ENCODE data around the gene CIB2.

Gene CIB2

DNA sequence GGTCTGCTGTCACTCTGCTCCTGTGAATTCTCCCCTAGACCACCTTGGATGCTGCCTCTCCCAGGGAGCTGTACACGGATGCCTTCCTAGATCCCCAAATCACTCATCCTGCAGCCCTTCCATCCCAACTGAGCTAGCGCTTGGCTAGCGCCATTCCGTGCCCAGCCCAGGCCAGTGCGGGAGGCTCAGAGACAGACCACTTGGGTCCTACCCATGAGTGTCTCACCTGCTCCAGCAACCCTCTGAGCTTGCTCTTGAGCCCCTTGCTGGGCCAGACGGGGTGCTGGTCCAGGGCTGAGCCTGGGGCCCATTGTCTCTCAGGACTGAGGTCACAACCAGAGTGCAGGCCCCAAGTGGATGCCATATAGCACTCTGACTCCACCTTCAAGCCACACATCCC is 21.1 kb downstream of the CIB2 start:
- in situ Hi-C loops (cut with HindIII; ENCODE audit: low sequenced_read_pairs) = no loop called here

GRCh38 chr15:78109156-78109555 is 22.1 kb downstream of the CIB2 start:
- in situ Hi-C loops (cut with HindIII; ENCODE audit: low sequenced_read_pairs) = no loop called here

GRCh38 chr15:78108300-78109084 is 22.8 kb downstream of the CIB2 start:
- in situ Hi-C loops (cut with HindIII; ENCODE audit: low sequenced_read_pairs) = no loop called here

DNA sequence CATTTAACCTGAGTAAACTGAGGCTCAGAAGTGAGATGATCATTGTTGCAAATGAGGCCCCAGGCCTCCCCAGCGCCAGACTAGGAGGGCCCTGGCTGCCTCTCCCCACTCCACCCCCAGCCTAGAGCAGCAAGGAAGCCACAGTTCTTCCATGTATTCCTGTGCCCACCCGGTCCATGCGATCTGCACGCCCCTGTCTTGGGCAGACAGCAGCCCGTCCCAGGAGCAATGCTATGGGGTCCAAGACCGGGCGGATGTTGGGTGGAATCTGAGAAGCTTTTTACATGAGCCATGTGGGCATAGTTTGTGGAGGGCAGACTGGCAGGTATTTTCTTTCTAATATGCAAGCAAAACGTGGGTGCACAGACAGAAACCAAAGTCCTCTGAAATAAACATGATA is 23.8 kb downstream of the CIB2 start:
- in situ Hi-C loops (cut with HindIII; ENCODE audit: low sequenced_read_pairs) = no loop called here

GRCh38 chr15:78105476-78106241 is 25.6 kb downstream of the CIB2 start:
- in situ Hi-C loops (cut with HindIII; ENCODE audit: low sequenced_read_pairs) = no loop called here

GRCh38 chr15:78104566-78105475 is 26.4 kb downstream of the CIB2 start:
- in situ Hi-C loops (cut with HindIII; ENCODE audit: low sequenced_read_pairs) = no loop called here

- in situ Hi-C loops (cut with HindIII; ENCODE audit: low sequenced_read_pairs) = no loop called here
These were observed 27.1 kb downstream of the CIB2 start for GRCh38 chr15:78104119-78104479.

GRCh38 chr15:78103406-78104118 is 27.7 kb downstream of the CIB2 start:
- in situ Hi-C loops (cut with HindIII; ENCODE audit: low sequenced_read_pairs) = no loop called here

DNA sequence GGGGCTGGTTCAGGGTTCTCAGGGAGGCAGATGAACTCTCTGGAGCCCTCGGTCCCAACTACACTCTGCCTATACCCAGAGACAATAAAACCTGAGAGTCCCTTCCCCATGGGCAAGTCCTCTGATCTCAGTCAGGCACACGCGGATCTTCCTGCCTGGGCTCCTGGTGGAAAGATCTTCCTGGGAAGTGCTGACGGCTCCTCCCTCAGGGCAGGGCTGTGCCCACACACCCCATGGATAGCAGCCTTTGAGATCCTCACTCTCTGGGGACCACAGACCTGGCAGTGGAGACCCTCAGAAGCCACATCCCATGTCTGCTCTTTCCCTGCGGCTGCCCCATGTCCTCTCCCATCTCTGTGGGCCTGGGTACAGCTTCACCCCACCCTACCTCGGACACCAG is 28.5 kb downstream of the CIB2 start:
- in situ Hi-C loops (cut with HindIII; ENCODE audit: low sequenced_read_pairs) = no loop called here

- in situ Hi-C loops (cut with HindIII; ENCODE audit: low sequenced_read_pairs) = no loop called here
These were observed 29.0 kb downstream of the CIB2 start for GRCh38 chr15:78102211-78102610.

- in situ Hi-C loops (cut with HindIII; ENCODE audit: low sequenced_read_pairs) = no loop called here
These were observed 29.7 kb downstream of the CIB2 start for GRCh38 chr15:78101423-78102105.

GRCh38 chr15:78100886-78101285 is 30.4 kb downstream of the CIB2 start:
- in situ Hi-C loops (cut with HindIII; ENCODE audit: low sequenced_read_pairs) = no loop called here

GRCh38 chr15:78098131-78098755 is 33.0 kb downstream of the CIB2 start:
- in situ Hi-C loops (cut with HindIII; ENCODE audit: low sequenced_read_pairs) = no loop called here

DNA sequence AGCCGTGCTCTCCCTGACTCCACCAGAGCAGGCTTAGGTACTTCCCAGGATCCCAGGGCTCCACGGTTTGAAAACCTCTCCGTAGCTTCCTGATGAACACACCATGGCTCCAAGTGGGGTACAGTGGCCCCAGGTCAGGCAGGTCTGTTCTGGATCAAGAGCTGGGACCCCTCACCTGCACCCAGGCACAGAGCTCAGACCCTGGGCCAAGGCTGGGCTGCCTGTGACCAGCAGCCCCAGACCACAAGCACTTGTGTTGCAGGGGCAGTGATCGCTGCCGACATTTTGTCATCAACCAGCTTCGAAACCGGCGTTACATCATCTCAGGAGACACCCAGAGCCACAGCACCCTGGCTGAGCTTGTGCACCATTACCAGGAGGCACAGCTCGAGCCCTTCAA is 33.6 kb downstream of the CIB2 start:
- in situ Hi-C loops (cut with HindIII; ENCODE audit: low sequenced_read_pairs) = no loop called here

DNA sequence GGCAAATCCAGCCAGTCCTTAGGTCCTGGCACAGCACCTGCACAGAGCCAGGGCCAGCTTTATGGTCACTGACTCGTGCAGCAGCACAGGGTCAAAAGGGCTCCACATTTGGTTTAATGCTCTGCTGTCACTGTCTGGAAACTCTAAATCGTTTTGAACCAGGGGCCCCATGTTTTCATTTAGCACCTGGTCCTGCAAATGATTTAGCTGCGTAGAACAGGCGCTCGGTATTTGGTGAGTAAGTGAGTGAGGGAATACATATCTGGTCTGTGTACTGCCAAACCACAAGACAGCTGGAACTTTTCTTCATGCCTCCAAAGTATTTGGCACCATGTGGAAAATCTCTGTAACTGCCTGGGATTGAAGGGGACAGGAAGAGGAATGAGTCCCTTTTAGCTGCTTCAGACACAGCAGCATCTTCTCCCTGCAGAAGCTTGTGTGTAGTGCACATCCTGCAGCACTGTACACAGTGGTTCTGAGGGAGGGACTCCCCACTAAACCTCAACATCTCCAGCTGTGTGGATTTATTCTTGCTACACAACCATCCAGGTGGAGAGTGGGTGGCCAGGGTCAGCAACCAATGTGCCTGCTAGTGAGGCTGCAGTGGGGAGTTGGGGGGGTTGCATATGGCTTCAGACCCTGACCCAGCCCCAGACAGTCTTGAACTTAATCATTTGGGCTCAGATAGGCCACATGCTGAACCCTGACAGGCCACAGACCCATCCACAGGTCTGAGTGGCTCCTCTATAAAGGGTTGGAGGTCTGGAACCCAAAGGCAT is 37.8 kb downstream of the CIB2 start:
- in situ Hi-C loops (cut with HindIII; ENCODE audit: low sequenced_read_pairs) = loop anchor here (5.0 kb wide), 1 partner anchor 54 kb away; the partner anchor contains the start of gene IDH3A

DNA sequence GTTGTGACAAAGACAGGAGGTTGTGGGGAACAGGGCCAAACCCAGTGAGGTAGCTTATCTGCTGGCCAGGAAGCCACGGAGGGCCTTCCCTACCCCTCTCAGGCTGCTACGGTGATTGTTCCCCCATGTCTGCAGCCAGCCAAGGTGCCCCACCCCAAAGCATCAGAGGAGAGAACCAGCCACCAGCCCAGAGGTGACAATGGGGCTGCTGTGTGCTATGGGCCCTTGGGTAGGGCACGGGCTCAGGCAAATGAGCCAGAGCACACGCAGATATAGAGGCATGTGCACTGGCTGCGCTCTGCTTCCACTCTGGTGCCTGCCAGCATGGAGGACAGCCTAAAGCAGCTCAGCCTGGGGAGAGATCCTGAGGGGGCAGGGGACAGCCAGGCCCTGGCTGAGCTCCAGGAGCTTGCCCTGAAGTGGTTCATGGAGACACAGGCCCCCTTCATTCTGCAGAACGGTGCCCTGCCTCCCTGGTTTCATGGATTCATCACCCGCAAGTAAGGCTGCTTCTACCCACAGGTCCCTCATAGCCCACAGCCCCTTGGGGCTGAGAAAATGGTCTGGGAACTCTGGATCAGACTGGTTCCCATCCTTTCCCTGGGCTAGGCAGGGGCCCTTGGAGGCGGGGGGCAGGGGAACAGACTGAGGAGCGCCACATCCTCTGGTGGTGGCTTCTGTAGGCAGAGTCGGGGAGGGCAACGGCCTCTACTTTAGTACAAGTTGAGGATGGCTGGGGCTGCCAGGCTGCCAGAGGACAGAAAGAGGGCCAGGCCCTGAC is 38.8 kb downstream of the CIB2 start, which contains the start of gene SH2D7:
Gene SH2D7 (plus strand): TSS at position 301 of the 781 bp plus-strand sequence. CDS start 24 bp downstream, at position 325.
- in situ Hi-C loops (cut with HindIII; ENCODE audit: low sequenced_read_pairs) = loop anchor here (5.0 kb wide), 1 partner anchor 55 kb away; the partner anchor contains the start of gene IDH3A

GRCh38 chr15:78090422-78091063 is 40.7 kb downstream of the CIB2 start:
- in situ Hi-C loops (cut with HindIII; ENCODE audit: low sequenced_read_pairs) = loop anchor here (5.0 kb wide), 1 partner anchor 57 kb away; the partner anchor contains the start of gene IDH3A

Data from endothelial cell of hepatic sinusoid (primary cell).